Measurements from ENCODE around the gene CETP.
A peak's percentile ranks its signal among the peaks of the same experiment; 100 is the strongest.
"Not testable (repeated sequence)": the region's sequence is repeated elsewhere in the genome, so short reads cannot be mapped to it uniquely, and the experiment has no call there.

Gene CETP

DNA sequence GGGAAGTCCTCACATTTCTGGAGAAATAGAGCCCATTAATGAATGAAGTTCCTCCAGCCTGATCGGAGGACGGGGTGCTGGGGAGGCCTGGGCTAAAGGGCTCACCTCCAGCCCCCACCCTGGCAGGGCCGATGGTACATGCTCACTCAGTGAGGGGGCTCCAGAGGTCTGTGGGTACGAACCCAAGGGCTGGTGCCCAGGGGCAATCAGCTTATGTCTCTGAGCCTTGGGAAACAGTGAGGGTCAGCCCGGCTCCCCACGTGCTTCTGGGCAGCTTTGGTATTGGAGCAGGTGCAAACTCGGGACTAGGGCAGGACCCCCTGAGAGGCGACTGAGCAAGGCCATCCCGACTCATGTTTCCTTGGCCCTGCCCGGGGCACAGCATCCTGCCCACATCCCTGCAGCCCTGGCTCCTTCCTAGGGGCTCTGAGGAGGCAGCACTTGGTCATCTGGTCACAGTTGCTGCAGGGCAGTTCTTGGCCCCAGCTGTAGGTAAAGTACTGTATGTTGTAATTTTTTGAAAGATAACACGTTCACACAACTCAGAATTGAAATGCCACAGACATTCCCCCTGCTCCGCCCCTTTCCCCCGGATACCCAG is 969 bp upstream of the CETP start:
- no peak for DNase-seq

- DNase-seq: no peak
Observed at GRCh38 chr16:56961386-56961785, 364 bp upstream of the CETP start.

DNA sequence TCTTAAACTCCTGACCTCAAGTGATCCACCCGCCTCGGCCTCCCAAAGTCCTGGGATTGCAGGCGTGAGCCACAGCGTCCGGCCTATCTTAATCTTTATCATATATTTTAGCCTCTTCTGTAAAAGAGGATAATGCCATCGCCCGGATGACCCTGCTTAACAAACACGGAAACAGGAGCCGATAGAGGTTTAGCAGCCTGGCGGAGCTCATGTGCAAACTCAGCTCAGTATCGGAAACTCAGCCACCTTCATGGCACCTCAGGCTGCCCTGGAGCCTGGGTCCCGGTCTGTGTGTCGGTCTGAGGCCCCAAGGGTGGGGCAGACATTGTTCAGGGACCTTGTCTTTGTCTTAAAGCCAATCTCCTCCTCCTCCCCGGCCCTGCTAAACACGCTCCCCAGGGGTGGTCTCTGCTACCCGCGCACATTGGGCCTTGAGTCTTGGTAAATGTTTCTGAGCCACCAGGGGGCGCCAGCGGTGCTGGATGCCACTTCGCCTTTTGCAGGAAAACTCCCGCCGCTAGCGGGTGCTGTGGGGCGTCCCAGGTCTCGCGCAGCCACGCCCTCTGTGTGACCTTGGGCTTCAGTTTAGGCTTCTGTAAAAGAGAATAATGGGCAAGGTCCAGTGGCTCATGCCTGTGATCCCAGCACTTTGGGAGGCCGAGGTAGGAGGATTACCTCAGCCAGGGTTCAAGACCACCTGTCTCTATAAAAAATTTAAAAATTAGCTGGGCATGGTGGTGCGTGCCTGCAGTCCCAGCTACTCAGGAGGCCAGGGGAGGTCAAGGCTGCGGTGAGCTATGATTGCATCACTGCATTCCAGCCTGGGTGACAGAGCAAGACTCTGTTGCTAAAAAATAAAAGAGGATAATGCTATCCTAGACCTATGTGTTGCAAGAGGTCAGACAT is 2.7 kb downstream of the CETP start:
- DNase-seq: peak; percentile 92

DNA sequence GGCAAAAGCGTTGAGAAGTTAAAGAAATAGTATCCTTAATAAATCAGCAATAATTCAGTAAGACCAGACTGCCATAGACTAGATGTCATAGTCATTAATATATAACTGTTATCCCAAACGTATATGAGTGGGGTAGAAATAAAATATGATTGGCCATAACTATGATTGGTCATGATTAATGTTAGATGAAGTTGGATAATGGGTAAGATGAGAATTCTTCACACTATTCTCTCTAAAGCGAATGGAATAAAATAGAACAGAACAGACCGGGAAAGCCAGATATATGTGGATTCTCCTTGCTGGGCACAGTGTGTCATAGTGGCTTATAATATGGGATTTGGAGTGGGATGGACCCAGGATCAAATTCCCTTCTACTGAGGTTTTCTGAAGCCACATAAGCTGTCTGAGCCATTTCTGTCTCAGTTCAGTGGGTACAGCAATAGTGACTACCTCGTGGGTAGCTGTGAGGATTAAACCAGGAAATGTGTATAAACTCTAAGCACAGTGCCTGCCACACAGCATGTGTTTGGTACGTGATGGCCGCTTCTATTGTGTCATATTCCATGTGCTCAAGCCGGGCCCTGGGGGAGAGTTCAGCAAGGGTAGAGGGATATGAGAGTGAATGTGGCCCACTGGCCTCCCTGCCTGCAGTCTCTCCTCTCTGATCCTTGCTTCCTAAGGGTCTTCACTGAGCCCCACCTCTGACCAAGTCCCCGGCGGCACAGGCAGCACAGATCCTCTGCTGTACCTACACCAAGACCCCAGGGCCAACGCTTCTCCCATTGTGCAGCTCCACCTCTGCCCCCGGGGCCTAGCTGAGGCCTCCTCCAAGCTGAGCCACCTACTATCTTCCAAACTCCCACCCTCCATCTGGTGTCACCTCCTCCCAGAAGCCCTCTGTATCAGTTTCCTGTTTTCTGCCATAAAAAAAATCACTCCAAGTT is 3.7 kb downstream of the CETP start:
- DNase-seq: no peak

- no peak for DNase-seq
Observed at GRCh38 chr16:56966093-56966475, 4.3 kb downstream of the CETP start.

DNA sequence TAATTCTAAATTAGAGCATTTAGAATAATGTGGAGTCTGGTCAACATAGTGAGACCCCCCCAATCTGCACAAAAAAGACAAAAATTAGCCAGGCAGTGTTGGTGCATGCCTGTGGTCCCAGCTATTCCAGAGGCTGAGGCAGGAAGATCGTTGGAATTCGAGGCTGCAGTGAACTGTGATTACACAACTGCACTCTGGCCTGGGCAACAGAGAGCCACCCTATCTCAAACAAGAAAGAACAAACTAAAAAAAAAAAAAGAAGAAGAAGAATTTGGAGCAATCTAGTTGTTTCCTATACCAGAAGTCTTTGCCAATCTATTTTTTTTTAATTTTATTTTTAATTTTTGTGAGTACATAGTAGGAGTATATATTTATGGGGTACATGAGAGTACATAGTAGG is 6.0 kb downstream of the CETP start:
- no peak for DNase-seq

DNA sequence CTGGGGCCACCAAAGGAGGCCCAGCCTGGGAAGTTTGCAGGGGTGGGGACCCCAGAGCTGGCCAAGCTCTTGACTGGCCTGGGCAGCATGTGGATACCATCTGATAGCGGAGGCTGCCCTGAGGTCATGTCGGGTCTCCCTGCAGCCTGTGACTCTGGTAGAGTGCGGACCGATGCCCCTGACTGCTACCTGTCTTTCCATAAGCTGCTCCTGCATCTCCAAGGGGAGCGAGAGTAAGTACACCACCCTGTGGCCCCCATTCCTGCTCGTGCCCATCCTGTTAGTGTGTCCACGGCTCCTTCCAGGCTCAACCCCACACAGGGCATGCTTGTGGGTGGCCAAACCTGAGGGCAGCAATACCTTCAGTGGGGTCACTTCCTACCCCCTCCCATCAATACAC is 8.0 kb downstream of the CETP start:
- DNase-seq: no peak

- DNase-seq: peak in 1 of 2 donors; percentile 52
Observed at GRCh38 chr16:56970934-56971767, 9.4 kb downstream of the CETP start.

GRCh38 chr16:56971768-56972043 is 10.0 kb downstream of the CETP start:
- no peak for DNase-seq

GRCh38 chr16:56972403-56973293 is 10.9 kb downstream of the CETP start:
- DNase-seq: no peak

GRCh38 chr16:56973294-56973689 is 11.5 kb downstream of the CETP start:
- DNase-seq: no peak

GRCh38 chr16:56973899-56974298 is 12.1 kb downstream of the CETP start:
- not testable (repeated sequence) for DNase-seq

GRCh38 chr16:56974549-56975300 is 13.0 kb downstream of the CETP start:
- DNase-seq: no peak

GRCh38 chr16:56975714-56976113 is 14.0 kb downstream of the CETP start:
- no peak for DNase-seq

GRCh38 chr16:56977216-56977615 is 15.5 kb downstream of the CETP start:
- no peak for DNase-seq

DNA sequence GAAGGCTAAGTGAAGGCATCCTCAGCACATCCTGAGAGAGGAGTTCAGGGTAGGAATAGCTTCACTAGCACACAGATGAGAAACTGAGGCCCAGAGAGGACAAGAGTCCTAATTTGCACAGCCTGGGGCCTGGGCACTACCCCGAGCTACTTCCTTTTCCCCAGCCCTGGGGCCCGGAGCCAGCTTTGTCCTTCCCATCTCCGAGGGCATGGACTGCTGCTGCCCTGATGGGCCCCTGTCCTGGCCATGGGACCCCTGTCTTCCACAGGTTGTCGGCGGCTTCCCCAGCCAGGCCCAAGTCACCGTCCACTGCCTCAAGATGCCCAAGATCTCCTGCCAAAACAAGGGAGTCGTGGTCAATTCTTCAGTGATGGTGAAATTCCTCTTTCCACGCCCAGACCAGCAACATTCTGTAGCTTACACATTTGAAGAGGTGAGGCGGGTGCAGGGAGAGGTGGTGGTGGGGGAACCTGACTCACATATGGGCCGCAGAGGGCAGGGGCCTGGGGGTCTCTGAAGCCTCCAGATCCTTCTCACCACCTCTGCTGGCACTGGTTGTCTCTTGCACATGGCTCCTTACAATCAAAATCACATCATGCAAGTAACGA is 16.2 kb downstream of the CETP start:
- DNase-seq: no peak

DNA sequence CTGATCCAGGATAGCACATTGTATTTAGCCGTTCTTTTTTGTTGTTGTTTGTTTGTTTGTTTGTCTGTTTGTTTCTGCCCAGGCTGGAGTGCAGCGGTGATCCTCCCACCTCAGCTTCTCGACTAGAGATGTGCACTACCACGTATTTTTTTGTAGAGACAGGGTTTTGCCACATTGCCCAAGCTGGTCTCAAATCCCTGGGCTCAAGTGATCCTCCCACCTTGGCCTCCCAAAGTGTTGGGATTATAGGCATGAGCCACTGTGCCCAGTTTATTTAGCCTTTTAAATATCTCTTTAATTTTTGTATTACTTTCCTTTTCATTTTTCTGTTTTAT is 18.4 kb downstream of the CETP start:
- DNase-seq: no peak

DNA sequence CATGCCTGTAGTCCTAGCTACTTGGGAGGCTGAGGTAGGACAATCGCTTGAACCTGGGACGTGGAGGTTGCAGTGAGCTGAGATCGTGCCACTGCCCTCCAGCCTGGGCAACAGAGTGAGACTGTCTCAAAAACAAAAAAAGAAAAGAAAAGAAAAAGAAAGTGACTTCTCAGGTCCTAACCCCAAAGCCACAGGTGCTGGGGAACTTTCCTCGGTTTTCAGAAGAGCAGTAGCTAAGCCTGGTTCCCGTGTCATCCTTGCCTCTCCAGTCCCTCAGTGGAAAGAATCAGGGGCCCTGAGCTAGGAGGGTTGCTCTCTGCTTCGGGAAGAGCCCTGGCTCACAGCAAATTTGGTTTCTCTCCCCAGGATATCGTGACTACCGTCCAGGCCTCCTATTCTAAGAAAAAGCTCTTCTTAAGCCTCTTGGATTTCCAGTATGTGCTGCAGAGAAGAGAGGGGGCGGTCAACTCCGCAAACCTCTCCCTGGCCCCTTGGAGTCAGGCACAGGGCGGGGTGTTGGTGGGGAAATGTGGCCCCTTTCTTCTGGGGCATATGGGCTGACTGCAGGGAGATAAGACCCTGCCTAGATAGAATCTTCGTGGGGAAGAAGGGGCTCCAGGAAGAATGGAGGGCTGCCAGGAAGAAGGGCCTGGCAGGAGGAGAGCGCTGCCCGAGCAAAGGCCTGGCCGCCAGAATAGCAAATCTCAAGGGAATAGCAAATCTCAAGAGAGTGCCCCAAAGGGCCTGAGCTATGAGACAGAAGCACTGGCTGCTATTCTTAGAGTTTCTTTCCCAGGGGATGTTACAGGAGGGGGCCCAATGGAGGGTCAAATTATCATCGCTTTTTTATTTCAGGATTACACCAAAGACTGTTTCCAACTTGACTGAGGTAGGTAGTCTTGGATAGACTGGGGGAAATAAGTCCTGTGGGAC is 19.3 kb downstream of the CETP start:
- no peak for DNase-seq

- DNase-seq: no peak
Observed at GRCh38 chr16:56981729-56982271, 20.1 kb downstream of the CETP start.
